ENCODE measurements around the gene MBP. TPM values are rescaled to one million over a fixed set of nuclear protein-coding genes. Genes with fewer than 3 reads are reported as not detected.

MBP gene
- 0.29 and 0.40 TPM in 2 replicates for total RNA-seq

DNA sequence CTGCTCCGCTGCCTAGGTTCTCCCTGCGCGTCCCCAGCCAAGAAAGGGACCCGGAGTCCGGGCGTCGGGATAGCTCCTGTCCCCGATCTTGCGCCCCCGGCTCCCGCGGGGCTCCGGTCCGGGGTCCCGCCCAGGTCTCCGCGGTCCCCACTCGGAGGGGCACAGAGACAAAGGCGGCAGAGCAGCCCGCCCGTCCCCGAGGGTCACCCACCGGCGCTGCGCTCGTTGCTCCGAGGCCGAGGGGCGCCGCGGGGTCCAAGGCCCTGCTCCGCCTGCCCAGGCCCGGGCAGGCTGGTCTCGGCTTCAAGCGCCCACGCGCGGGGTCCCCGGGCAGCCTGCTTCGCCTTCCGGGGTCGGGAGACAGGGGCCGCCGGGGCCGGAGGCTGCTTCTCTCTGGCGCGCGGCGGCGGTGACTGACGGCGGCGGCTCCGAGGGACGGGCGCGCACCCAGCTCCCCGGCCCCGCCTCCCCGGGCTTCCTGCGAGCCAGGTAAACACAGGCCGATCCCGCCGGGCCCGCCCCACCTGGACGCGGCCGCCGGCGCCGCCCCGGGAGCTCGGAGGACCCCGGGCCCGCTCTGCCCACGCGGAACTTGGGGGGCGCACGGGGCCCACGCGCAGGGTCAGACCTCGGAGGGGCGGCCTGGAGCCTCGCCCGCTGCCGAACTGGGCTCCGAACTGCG, at the start of gene MBP:
MBP (minus strand) TSS at position 415 of the 682 bp plus-strand sequence. CDS start 27,522 bp downstream, outside the sequence.

Other genes starting within 250 kb of the MBP start
- gene GALR1, start 117.1 kb upstream of the MBP start, total RNA-seq, result not detected in 2 replicates